ENCODE measurements around the gene ELN.

Gene ELN

DNA sequence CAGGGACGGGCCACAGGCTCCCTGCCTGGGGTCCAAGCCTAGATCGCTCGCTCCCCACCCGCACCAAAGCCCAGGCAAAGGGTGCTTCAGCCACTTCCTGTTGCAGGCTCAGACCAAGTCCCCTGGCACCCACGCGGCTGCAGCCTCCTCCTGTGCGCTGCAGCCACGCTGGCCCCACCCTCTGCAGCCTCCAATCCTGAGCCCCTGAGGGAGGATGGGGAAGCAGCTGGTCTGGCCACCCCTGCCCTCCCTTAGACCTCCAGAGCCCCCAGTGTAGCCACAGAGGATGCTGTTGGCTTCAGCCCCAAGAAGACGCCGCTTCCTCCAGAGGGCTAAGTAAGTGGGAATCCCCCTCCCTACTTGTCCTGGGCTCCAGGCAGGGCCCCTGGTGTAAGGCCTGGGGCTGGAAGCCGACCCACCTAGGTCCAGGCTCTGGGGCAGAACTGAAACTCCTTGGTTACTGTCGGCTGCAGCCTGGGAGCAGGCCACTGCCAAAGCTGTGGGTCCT lies 65.0 kb downstream of the ELN start:
- TF ChIP-seq, protein P1, sequence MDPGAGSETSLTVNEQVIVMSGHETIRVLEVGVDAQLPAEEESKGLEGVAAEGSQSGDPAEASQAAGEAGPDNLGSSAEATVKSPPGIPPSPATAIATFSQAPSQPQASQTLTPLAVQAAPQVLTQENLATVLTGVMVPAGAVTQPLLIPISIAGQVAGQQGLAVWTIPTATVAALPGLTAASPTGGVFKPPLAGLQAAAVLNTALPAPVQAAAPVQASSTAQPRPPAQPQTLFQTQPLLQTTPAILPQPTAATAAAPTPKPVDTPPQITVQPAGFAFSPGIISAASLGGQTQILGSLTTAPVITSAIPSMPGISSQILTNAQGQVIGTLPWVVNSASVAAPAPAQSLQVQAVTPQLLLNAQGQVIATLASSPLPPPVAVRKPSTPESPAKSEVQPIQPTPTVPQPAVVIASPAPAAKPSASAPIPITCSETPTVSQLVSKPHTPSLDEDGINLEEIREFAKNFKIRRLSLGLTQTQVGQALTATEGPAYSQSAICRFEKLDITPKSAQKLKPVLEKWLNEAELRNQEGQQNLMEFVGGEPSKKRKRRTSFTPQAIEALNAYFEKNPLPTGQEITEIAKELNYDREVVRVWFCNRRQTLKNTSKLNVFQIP (CRISPR knock-in tag; IDR thresholded peaks at IDR 0.05; ENCODE audit: borderline replicate concordance, low read depth) = no peak
- 0 out of 2 replicates have a peak, but pooled peaks have one; percentile 12 for TF ChIP-seq ZFP3 (CRISPR knock-in tag; IDR thresholded peaks at IDR 0.05)
- ATAC-seq = peak; percentile 18

GRCh38 chr7:74093671-74094223 lies 65.8 kb downstream of the ELN start:
- TF ChIP-seq SNAI2 (CRISPR knock-in tag; IDR thresholded peaks at IDR 0.05) (no peak), PATZ1 (CRISPR knock-in tag; IDR thresholded peaks at IDR 0.05; ENCODE audit: borderline replicate concordance) (no peak), ZFP3 (CRISPR knock-in tag; IDR thresholded peaks at IDR 0.05) (no peak), TCF4 (CRISPR knock-in tag; IDR thresholded peaks at IDR 0.05; ENCODE audit: borderline replicate concordance) (no peak), ISL1 (CRISPR knock-in tag; IDR thresholded peaks at IDR 0.05) (no peak; the same call in 1 of the 2 replicates), ZNF8 (CRISPR knock-in tag; IDR thresholded peaks at IDR 0.05) (peak; percentile 59; the same call in 1 of the 2 replicates), BACH2 (CRISPR knock-in tag; IDR thresholded peaks at IDR 0.05; ENCODE audit: borderline replicate concordance) (no peak), ARNTL (CRISPR knock-in tag; IDR thresholded peaks at IDR 0.05; ENCODE audit: borderline replicate concordance, low read depth) (no peak), CREB5 (CRISPR knock-in tag; IDR thresholded peaks at IDR 0.05; ENCODE audit: low read depth) (no peak), TOX (CRISPR knock-in tag; IDR thresholded peaks at IDR 0.05; ENCODE audit: borderline replicate concordance) (no peak), OSR1 (CRISPR knock-in tag; IDR thresholded peaks at IDR 0.05) (no peak), ZC3H10 (CRISPR knock-in tag; IDR thresholded peaks at IDR 0.05) (no peak), ESRRG (CRISPR knock-in tag; IDR thresholded peaks at IDR 0.05) (no peak), GLIS3 (CRISPR knock-in tag; IDR thresholded peaks at IDR 0.05) (no peak), RARB (CRISPR knock-in tag; IDR thresholded peaks at IDR 0.05) (no peak), ZFP30 (CRISPR knock-in tag; IDR thresholded peaks at IDR 0.05) (no peak)
- TF ChIP-seq, protein P2, sequence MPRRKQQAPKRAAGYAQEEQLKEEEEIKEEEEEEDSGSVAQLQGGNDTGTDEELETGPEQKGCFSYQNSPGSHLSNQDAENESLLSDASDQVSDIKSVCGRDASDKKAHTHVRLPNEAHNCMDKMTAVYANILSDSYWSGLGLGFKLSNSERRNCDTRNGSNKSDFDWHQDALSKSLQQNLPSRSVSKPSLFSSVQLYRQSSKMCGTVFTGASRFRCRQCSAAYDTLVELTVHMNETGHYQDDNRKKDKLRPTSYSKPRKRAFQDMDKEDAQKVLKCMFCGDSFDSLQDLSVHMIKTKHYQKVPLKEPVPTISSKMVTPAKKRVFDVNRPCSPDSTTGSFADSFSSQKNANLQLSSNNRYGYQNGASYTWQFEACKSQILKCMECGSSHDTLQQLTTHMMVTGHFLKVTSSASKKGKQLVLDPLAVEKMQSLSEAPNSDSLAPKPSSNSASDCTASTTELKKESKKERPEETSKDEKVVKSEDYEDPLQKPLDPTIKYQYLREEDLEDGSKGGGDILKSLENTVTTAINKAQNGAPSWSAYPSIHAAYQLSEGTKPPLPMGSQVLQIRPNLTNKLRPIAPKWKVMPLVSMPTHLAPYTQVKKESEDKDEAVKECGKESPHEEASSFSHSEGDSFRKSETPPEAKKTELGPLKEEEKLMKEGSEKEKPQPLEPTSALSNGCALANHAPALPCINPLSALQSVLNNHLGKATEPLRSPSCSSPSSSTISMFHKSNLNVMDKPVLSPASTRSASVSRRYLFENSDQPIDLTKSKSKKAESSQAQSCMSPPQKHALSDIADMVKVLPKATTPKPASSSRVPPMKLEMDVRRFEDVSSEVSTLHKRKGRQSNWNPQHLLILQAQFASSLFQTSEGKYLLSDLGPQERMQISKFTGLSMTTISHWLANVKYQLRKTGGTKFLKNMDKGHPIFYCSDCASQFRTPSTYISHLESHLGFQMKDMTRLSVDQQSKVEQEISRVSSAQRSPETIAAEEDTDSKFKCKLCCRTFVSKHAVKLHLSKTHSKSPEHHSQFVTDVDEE (CRISPR knock-in tag; IDR thresholded peaks at IDR 0.05) = 0 out of 2 replicates have a peak, but pooled peaks have one; percentile 26
- TF ChIP-seq, protein P3, sequence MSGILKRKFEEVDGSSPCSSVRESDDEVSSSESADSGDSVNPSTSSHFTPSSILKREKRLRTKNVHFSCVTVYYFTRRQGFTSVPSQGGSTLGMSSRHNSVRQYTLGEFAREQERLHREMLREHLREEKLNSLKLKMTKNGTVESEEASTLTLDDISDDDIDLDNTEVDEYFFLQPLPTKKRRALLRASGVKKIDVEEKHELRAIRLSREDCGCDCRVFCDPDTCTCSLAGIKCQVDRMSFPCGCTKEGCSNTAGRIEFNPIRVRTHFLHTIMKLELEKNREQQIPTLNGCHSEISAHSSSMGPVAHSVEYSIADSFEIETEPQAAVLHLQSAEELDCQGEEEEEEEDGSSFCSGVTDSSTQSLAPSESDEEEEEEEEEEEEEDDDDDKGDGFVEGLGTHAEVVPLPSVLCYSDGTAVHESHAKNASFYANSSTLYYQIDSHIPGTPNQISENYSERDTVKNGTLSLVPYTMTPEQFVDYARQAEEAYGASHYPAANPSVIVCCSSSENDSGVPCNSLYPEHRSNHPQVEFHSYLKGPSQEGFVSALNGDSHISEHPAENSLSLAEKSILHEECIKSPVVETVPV (CRISPR knock-in tag; IDR thresholded peaks at IDR 0.05) = no peak
- ATAC-seq = peak; percentile 52

- ATAC-seq = peak; percentile 84
- TF ChIP-seq CREB5 (CRISPR knock-in tag; IDR thresholded peaks at IDR 0.05; ENCODE audit: low read depth) (no peak), PPARA (CRISPR knock-in tag; IDR thresholded peaks at IDR 0.05; ENCODE audit: borderline replicate concordance) (no peak), SNAI2 (CRISPR knock-in tag; IDR thresholded peaks at IDR 0.05) (peak; percentile 73; the same call in 1 of the 2 replicates), ZFP30 (CRISPR knock-in tag; IDR thresholded peaks at IDR 0.05) (no peak), ESRRG (CRISPR knock-in tag; IDR thresholded peaks at IDR 0.05) (no peak), ARNTL (CRISPR knock-in tag; IDR thresholded peaks at IDR 0.05; ENCODE audit: borderline replicate concordance, low read depth) (no peak), BACH2 (CRISPR knock-in tag; IDR thresholded peaks at IDR 0.05; ENCODE audit: borderline replicate concordance) (no peak), ZNF8 (CRISPR knock-in tag; IDR thresholded peaks at IDR 0.05) (no peak)
- TF ChIP-seq, protein P2 (CRISPR knock-in tag; IDR thresholded peaks at IDR 0.05) = peak; percentile 18; the same call in 1 of the 2 replicates
Measured at GRCh38 chr7:74094224-74095101, 66.5 kb downstream of the ELN start.
